Measurements from ENCODE around the gene SLC39A9. TPM values are rescaled to one million over a fixed set of nuclear protein-coding genes. Genes with fewer than 3 reads are reported as not detected.

Gene SLC39A9
- total and polyA plus RNA-seq, 10 of the 15 experiments (the other 5 are each of a cell fraction or from before 2014, with no cell fraction given), result 19.9 to 109 (median 46.9) TPM

GRCh38 chr14:69485701-69486100, 87.2 kb downstream of the SLC39A9 start:
- FAIRE-seq, result no peak
- BruUV-seq (replicated peaks), result no TSS peak
- no peak for DNase-seq (ENCODE audit: low read depth, low spot score)
- Histone ChIP-seq H3K36me3 (ENCODE audit: control insufficient read depth in 2 of 2, insufficient read depth in 2 of 2, low read length in 1 of 2) (no peaks in the 10 kb centered on the region), H3K9me3 (replicated peaks; ENCODE audit: control insufficient read depth, insufficient read depth, low read length) (no peaks in the 10 kb centered on the region), H3K27me3 (replicated peaks in 1 of 2; ENCODE audit: control insufficient read depth in 2 of 2, insufficient read depth in 2 of 2, low read length in 1 of 2) (peaks cover 9 to 14% of the 10 kb centered on the region in 2 experiments; a peak in 3 of 4 replicates), H3K79me2 (ENCODE audit: control insufficient read depth, insufficient read depth, low read length) (no peaks in the 10 kb centered on the region), H3K4me3 (no peak overlapping the region), H4K20me1 (ENCODE audit: control insufficient read depth, insufficient read depth) (no peaks in the 10 kb centered on the region), H3K27ac (ENCODE audit: control insufficient read depth, insufficient read depth) (no peak overlapping the region), H3K9ac (ENCODE audit: control insufficient read depth, insufficient read depth, low read length) (no peak overlapping the region), H3K4me1 (ENCODE audit: control insufficient read depth, insufficient read depth, low read length) (peaks cover 10% of the 10 kb centered on the region), H2AFZ (ENCODE audit: control insufficient read depth, low read depth, low read length) (no peak overlapping the region), H3K4me2 (ENCODE audit: control insufficient read depth, insufficient read depth) (no peak overlapping the region)
- no peak for ATAC-seq
- ChIA-PET CTCF (interaction anchor here (1.2 to 3.0 kb wide), 2 partner anchors 11 to 25 kb away, joined by 3 to 15 read pairs; no protein-coding TSS in a partner anchor), POLR2A (no interaction called here), SMC1A (ENCODE audit: uncharacterized antibody, unreplicated experiment) (interaction anchor here (1.1 to 2.2 kb wide), 2 partner anchors 10 to 26 kb away, joined by 4 to 6 read pairs; no protein-coding TSS in a partner anchor), RAD21 (ENCODE audit: unreplicated experiment) (no interaction called here)
- intact Hi-C loops (cut with micrococcal nuclease; ENCODE audit: unreplicated experiment), result no loop called here
- in situ Hi-C loops (cut with MboI), result no loop called here
- 81% methylated on average over 6 of the region's 6 CpGs for WGBS (ENCODE audit: insufficient coverage, insufficient replicate concordance, low lambda C conversion rate, missing lambda C conversion rate)
- TF ChIP-seq SMARCA5 (IDR thresholded peaks at IDR 0.05) (no peak), JUND (IDR thresholded peaks at IDR 0.05; ENCODE audit: low read depth, low read length) (no peak), TBL1XR1 (IDR thresholded peaks at IDR 0.05; ENCODE audit: low read depth, low read length) (no peak), HDGF (IDR thresholded peaks at IDR 0.05) (no peak), IKZF2 (IDR thresholded peaks at IDR 0.05) (no peak), SP1 (IDR thresholded peaks at IDR 0.05; ENCODE audit: low read depth, low read length) (no peak), USF1 (IDR thresholded peaks at IDR 0.05; ENCODE audit: borderline replicate concordance, extremely low read length, insufficient read depth, low read depth, low read length) (no peak), ZNF622 (IDR thresholded peaks at IDR 0.05) (no peak), SREBF2 (IDR thresholded peaks at IDR 0.05; ENCODE audit: low read length) (no peak), STAT3 (IDR thresholded peaks at IDR 0.05; ENCODE audit: low read depth, low read length) (no peak), ZNF592 (IDR thresholded peaks at IDR 0.05) (no peak), REST (IDR thresholded peaks at IDR 0.05; ENCODE audit: low read depth, low read length) (no peak), EED (IDR thresholded peaks at IDR 0.05; ENCODE audit: low read depth) (no peak), MYB (IDR thresholded peaks at IDR 0.05; ENCODE audit: borderline replicate concordance, low read depth, low read length) (no peak)
